ENCODE measurements around the gene ZNF160. TPM values are rescaled to one million over a fixed set of nuclear protein-coding genes. Genes with fewer than 3 reads are reported as not detected.
A peak's percentile ranks its signal among the peaks of the same experiment; 100 is the strongest.

The ZNF160 gene
- total and polyA plus RNA-seq, 2 of the 4 experiments (the other 2 are of a cell fraction) = 22.6 to 26.9 TPM

DNA sequence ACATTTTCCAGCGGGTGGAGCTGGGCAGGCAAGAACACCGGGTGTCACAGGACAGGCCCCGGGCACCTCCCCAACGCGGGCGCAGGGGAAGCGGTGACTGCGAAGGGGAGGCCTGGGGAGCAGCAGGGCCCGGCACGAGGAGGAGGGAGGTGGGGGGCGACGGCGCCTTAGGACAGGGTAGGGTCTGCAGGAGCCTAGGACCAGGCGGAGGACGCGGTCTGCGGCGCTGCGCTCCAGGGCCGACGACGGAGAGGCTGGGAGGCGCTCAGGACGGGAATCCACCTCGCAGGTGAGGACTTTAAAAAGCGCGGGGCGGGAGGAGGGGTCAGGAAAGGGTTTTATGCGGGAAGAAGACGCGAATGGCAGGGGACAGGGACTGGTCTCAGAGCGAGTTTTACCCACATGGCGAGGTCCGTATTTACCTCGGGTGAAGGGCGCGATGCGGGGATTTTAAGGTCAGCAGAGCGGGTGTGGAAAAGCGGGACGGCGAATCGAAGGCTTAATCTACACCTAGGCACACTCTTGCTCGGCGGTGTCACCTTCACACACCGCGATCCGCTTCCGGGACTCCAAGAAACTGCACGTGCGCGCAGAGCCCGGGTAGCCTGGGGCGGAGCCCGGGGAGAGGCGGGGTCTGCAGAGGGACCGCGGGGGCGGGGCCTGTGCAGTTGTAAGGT is 45.2 kb downstream of the ZNF160 start:
- Histone ChIP-seq H2AK9ac (replicated peaks; ENCODE audit: low read depth, low read length, poor library complexity) (no peak overlapping the region), H3K4me3 (ENCODE audit: insufficient read depth, low read depth, low read length) (peak overlapping the region; percentile 48), H2BK5ac (ENCODE audit: low read depth, low read length, poor library complexity, severe bottlenecking) (no peak overlapping the region), H2BK20ac (ENCODE audit: low read depth, low read length) (no peak overlapping the region), H3K56ac (ENCODE audit: extremely low read depth, insufficient read depth, low read length) (no peak overlapping the region), H3K18ac (ENCODE audit: low read depth, low read length) (no peak overlapping the region), H3K79me1 (ENCODE audit: low read depth in 1 of 2, low read length in 2 of 2) (0 out of 4 replicates have a peak, but pooled peaks cover 0 to 3% of the 10 kb centered on the region in 2 experiments), H3K23ac (ENCODE audit: low read depth, low read length) (no peak overlapping the region), H4K8ac (ENCODE audit: low read depth in 2 of 2, low read length in 2 of 2) (no peak overlapping the region), H3K9ac (ENCODE audit: low read depth, low read length) (no peak overlapping the region), H3K9me3 (ENCODE audit: control insufficient read depth, insufficient read depth, low read length) (peaks cover 27% of the 10 kb centered on the region), H2BK15ac (ENCODE audit: low read depth, low read length) (no peak overlapping the region), H4K20me1 (ENCODE audit: insufficient read depth, low read length) (no peaks in the 10 kb centered on the region), H4K91ac (ENCODE audit: insufficient read depth, low read depth, low read length) (no peak overlapping the region), H3K4me2 (ENCODE audit: low read depth, low read length) (peak overlapping the region; percentile 91), H2BK120ac (ENCODE audit: low read depth, low read length) (no peak overlapping the region), H3K27ac (ENCODE audit: insufficient read depth, low read length) (no peak overlapping the region), H4K5ac (ENCODE audit: low read depth, low read length) (no peak overlapping the region), H3K14ac (replicated peaks; ENCODE audit: low read depth, low read length) (no peak overlapping the region), H3K4ac (ENCODE audit: low read depth, low read length) (no peak overlapping the region), H3K4me1 (ENCODE audit: control insufficient read depth, insufficient read depth, low read length) (peaks cover 3% of the 10 kb centered on the region; the same call in 1 of the 2 replicates), H3K36me3 (ENCODE audit: control insufficient read depth, insufficient read depth, low read length) (no peaks in the 10 kb centered on the region), H2AFZ (replicated peaks; ENCODE audit: low read length, poor library complexity) (peak overlapping the region; percentile 83), H3K27me3 (ENCODE audit: control insufficient read depth, insufficient read depth, low read length) (no peaks in the 10 kb centered on the region), H3K9me1 (ENCODE audit: insufficient read depth, low read length) (no peaks in the 10 kb centered on the region), H2AK5ac (ENCODE audit: low read depth, low read length) (no peak overlapping the region)
- CTCF ChIA-PET = no interaction called here
- POLR2A ChIA-PET (ENCODE audit: unreplicated experiment) = no interaction called here
- DNase-seq = no peak
- in situ Hi-C loops (cut with MboI; ENCODE audit: low sequenced_read_pairs) = no loop called here
- peak; percentile 63 for ATAC-seq (ENCODE audit: low read depth)
- BruUV-seq (replicated peaks) = no TSS peak
- dilution Hi-C loops (cut with HindIII; ENCODE audit: low sequenced_read_pairs, unreplicated experiment) = no loop called here
- no peak for TF ChIP-seq POLR2A (IDR thresholded peaks at IDR 0.05; ENCODE audit: low read depth, low read length)
- TF ChIP-seq MXI1 (IDR thresholded peaks at IDR 0.05; ENCODE audit: borderline replicate concordance, low read depth, low read length) = peak; percentile 8; the same call in 1 of the 2 replicates
- no peak for TF ChIP-seq SMC3 (IDR thresholded peaks at IDR 0.05; ENCODE audit: low read depth, low read length)
- TF ChIP-seq, protein P1, sequence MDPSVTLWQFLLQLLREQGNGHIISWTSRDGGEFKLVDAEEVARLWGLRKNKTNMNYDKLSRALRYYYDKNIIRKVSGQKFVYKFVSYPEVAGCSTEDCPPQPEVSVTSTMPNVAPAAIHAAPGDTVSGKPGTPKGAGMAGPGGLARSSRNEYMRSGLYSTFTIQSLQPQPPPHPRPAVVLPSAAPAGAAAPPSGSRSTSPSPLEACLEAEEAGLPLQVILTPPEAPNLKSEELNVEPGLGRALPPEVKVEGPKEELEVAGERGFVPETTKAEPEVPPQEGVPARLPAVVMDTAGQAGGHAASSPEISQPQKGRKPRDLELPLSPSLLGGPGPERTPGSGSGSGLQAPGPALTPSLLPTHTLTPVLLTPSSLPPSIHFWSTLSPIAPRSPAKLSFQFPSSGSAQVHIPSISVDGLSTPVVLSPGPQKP (IDR thresholded peaks at IDR 0.05; ENCODE audit: borderline replicate concordance, low read depth, low read length) = no peak
- TF ChIP-seq, protein P2, sequence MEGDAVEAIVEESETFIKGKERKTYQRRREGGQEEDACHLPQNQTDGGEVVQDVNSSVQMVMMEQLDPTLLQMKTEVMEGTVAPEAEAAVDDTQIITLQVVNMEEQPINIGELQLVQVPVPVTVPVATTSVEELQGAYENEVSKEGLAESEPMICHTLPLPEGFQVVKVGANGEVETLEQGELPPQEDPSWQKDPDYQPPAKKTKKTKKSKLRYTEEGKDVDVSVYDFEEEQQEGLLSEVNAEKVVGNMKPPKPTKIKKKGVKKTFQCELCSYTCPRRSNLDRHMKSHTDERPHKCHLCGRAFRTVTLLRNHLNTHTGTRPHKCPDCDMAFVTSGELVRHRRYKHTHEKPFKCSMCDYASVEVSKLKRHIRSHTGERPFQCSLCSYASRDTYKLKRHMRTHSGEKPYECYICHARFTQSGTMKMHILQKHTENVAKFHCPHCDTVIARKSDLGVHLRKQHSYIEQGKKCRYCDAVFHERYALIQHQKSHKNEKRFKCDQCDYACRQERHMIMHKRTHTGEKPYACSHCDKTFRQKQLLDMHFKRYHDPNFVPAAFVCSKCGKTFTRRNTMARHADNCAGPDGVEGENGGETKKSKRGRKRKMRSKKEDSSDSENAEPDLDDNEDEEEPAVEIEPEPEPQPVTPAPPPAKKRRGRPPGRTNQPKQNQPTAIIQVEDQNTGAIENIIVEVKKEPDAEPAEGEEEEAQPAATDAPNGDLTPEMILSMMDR (conservative IDR thresholded peaks at IDR 0.05; ENCODE audit: low read depth, low read length) = no peak
- no peak for TF ChIP-seq RFX5 (IDR thresholded peaks at IDR 0.05; ENCODE audit: low read depth, low read length)
- TF ChIP-seq RAD21 (IDR thresholded peaks at IDR 0.05; ENCODE audit: low read length) = no peak
- TF ChIP-seq, protein P3, sequence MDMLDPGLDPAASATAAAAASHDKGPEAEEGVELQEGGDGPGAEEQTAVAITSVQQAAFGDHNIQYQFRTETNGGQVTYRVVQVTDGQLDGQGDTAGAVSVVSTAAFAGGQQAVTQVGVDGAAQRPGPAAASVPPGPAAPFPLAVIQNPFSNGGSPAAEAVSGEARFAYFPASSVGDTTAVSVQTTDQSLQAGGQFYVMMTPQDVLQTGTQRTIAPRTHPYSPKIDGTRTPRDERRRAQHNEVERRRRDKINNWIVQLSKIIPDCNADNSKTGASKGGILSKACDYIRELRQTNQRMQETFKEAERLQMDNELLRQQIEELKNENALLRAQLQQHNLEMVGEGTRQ (IDR thresholded peaks at IDR 0.05; ENCODE audit: low read depth, low read length) = no peak
- TF ChIP-seq NFE2L2 (IDR thresholded peaks at IDR 0.05; ENCODE audit: low read depth, low read length) = no peak
- no peak for TF ChIP-seq CHD1 (IDR thresholded peaks at IDR 0.05; ENCODE audit: low read depth, low read length)
- no peak for TF ChIP-seq FOS (IDR thresholded peaks at IDR 0.05; ENCODE audit: low read depth, low read length)
- TF ChIP-seq BHLHE40 (IDR thresholded peaks at IDR 0.05; ENCODE audit: low read depth, low read length) = peak; percentile 28; the same call in 1 of the 2 replicates
- no peak for TF ChIP-seq CEBPB (IDR thresholded peaks at IDR 0.05; ENCODE audit: low read depth, low read length)
- TF ChIP-seq RCOR1 (IDR thresholded peaks at IDR 0.05; ENCODE audit: insufficient replicate concordance, low read length) = no peak
- intact Hi-C loops (cut with micrococcal nuclease) = no loop called here
- WGBS, 2 experiments (ENCODE audit: extremely low coverage in 2 of 2, insufficient read length in 1 of 2) = 0% methylated on average over 10 of the region's 59 CpGs; no CpG with 5 or more reads in 1 of the 2 experiments
